Right cardiac atrium (tissue), 5 donors: ENCODE measurements around the gene FAM234A. TPM values are rescaled to one million over a fixed set of nuclear protein-coding genes. Genes with fewer than 3 reads are reported as not detected.
A peak's percentile ranks its signal among the peaks of the same experiment; 100 is the strongest.

ENCODE experiments used
- ATAC-seq, 2 donors: fragments of 200-7000 bp; cut with Tn5 transposase; one replicate each; pipeline versions ENCODE4 v1.8.0 to v1.9.1; 2020; ENCODE audit warnings: moderate library complexity in 2 of 2, mild to moderate bottlenecking in 1 of 2
- DNase-seq, 3 donors: peaks; one replicate each; pipeline ENCODE4 v3.0.0-alpha.2; 2020
- H3K27ac ChIP-seq: one replicate; pipeline ENCODE4 v1.5.1; 2013; ENCODE audit warnings: mild to moderate bottlenecking, low read length, control low read depth, moderate library complexity
- H3K27me3 ChIP-seq: one replicate; pipeline ENCODE4 v1.6.1; 2013; ENCODE audit not compliant: control insufficient read depth, insufficient read depth
- H3K4me1 ChIP-seq: one replicate; pipeline ENCODE4 v1.6.1; 2013; ENCODE audit warnings: low read length; ENCODE audit not compliant: control insufficient read depth, insufficient read depth
- H3K4me3 ChIP-seq: one replicate; pipeline ENCODE4 v1.5.1; 2013; ENCODE audit warnings: low read length, control low read depth
- H3K9me3 ChIP-seq: one replicate; pipeline ENCODE4 v1.6.1; 2013; ENCODE audit warnings: low read length; ENCODE audit not compliant: control insufficient read depth
- WGBS: extraction: QIAGEN DNeasy Blood & Tissue Kit; methylation state at CpG from one replicate; pipeline ENCODE4 v1.1.7; 2013; 5-methylcytosine and 5-hydroxymethylcytosine counted together
- intact Hi-C, 4 donors: fragments of 100-400 bp; cut with DNase I; formaldehyde crosslinking; loops; one replicate each; pipeline versions ENCODE4 v1.11.0 to v1.14.0; 2022 to 2023
- polyA plus RNA-seq: library from polyadenylated mRNA; stranded (reverse); fragments of 200-250 nt; gene quantifications from one replicate; pipeline ENCODE4 v1.2.3, GENCODE V29; 2013
- total RNA-seq, 4 donors: library from RNA; stranded (reverse); fragmentation: NEBNext Ultra II Directional; extraction: Animal tissue kit (Norgen Biotek cat#: 25700); gene quantifications; one replicate each; pipeline ENCODE4 v1.2.1, GENCODE V29; 2021
- donor health status: healthy with polysubstance abuse.
- donor health status: DM: no; HTN: yes; CAD: no.
- donor health status: DM: no; HTN: no; CAD: no.
- donor health status: DM: no; HTN: yes; CAD: no; lungs with severe emphysema.
- donor health status: DM: yes; HTN: yes; CAD: no.

FAM234A gene
- total and polyA plus RNA-seq, 5 donors: 131 to 171 (median 143) TPM

DNA sequence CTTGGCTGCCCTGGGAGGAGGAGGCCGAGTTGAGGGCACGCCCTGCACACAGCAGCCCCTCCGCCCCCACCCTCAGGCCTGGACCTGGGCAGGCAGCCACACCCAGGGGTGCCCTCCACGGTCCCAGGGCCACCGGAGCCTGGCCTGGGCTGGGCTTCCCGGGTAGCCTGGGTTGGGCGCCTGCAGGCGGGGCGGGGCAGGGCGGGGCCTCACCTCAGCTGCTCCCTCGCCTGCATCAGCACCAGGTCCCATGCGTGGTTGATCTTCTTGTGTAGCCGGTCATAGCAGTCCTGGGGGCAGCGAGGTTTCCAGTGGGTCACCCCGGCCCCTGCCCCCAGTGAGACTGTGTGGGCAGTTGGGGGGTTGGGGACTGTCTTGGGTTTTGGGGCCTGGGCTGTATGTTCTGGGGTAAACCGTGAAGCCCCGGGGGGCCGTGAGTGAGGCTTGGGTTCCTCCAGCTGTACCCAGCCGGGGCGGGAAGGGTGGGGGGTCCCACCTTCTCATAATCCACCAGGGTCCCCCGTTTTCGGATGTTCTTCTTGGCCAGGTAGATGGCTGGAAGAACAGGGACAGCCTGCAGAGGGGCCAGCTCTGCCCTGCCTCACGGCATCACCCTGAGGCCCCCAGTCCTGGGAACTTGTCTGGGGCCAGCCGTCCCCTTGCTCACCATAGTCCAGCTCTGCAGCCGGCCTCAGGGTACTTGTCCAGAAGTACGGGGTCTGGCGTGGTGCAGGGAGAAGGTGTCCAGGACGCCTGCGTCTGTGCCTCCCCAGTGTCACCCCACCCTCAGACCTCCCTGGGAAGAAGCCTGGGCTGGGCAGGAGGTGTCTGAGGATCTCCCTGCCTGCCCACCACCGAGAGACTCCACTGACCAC lies 39.2 kb downstream of the FAM234A start:
- Histone ChIP-seq H3K4me3 (no peak overlapping the region), H3K9me3 (no peaks in the 10 kb centered on the region), H3K4me1 (peaks cover 3% of the 10 kb centered on the region), H3K27me3 (no peaks in the 10 kb centered on the region), H3K27ac (no peak overlapping the region)
- WGBS: 87% methylated on average over 30 of the region's 30 CpGs
- peak in 1 of 2 donors; percentile 5 for ATAC-seq
- intact Hi-C loops: no loop called here
- DNase-seq: no peak

DNA sequence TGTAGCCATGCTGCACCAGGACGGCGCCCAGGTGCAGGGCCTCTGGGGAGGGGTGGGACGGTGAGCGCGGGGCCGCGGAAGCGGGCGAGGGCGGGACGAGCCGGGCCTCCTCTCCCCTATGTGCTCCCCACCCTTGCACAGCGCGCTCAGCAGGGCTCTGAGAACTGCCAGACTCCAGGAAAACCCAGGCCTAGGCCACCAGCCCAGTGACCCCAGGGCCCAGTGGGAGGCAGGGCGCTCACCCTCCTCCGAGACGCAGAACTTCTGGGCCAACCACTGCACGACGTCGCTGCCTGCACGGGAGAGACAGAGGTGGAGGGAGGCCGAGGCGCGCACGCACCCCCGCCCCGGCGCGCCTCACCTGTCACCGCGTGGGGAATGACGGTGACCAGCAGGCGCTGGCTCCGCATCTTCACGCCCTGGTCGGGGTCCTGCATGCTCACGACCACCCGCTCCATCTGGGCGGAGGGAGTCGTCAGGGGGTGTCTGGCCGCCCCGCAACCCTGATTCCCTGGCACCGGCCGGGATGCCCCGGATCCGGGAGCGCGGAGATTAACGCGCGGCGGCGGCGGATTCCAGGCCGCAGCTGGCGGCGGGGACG lies 40.5 kb downstream of the FAM234A start:
- intact Hi-C loops: no loop called here
- H3K9me3 ChIP-seq: no peaks in the 10 kb centered on the region
- no peaks in the 10 kb centered on the region for H3K27me3 ChIP-seq
- 2% methylated on average over 55 of the region's 58 CpGs for whole genome bisulfite sequencing
- peaks cover 3% of the 10 kb centered on the region for H3K4me1 ChIP-seq
- peak in 1 of 3 donors; percentile 60 for DNase-seq
- no peak overlapping the region for H3K27ac ChIP-seq
- peak; percentile 18 to 23 for ATAC-seq
- H3K4me3 ChIP-seq: peak overlapping the region; percentile 41

DNA sequence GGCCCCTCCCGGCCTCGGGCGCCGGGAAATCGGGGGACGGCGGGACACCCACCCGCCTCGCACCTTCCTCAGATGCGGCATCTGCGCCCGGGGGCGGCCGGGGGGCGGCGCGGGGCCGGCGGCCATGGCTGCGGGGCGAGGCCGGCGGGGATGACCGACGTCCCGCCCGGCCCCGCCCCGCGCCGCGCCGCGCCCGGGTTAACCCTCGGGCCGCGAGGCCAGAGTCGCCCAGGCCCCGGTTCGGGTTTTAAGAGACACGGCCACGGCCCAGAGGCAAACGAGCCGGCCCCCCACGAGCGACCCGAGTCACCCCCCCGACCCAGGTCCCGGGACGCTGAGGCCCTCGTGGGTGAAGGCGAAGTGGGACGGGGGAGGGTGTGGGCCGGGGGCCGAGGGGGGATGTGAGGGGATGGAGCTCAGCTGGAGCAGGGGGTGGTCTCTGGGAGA lies 41.2 kb downstream of the FAM234A start, which contains the start of gene RGS11:
Gene RGS11 (minus strand): TSS at position 159 of the 447 bp plus-strand sequence. CDS start 33 bp downstream, at position 126.
- intact Hi-C loops: no loop called here
- Histone ChIP-seq H3K27ac (no peak within 1 kb of the TSS), H3K4me3 (peak within 1 kb of the TSS; percentile 41), H3K4me1 (peaks cover 3% of the 10 kb centered on the region), H3K27me3 (no peaks in the 10 kb centered on the region), H3K9me3 (no peaks in the 10 kb centered on the region)
- peak in 1 of 3 donors; percentile 69 for DNase-seq
- ATAC-seq: peak; percentile 35 to 50
- WGBS: 2% methylated on average over 56 of the region's 56 CpGs

DNA sequence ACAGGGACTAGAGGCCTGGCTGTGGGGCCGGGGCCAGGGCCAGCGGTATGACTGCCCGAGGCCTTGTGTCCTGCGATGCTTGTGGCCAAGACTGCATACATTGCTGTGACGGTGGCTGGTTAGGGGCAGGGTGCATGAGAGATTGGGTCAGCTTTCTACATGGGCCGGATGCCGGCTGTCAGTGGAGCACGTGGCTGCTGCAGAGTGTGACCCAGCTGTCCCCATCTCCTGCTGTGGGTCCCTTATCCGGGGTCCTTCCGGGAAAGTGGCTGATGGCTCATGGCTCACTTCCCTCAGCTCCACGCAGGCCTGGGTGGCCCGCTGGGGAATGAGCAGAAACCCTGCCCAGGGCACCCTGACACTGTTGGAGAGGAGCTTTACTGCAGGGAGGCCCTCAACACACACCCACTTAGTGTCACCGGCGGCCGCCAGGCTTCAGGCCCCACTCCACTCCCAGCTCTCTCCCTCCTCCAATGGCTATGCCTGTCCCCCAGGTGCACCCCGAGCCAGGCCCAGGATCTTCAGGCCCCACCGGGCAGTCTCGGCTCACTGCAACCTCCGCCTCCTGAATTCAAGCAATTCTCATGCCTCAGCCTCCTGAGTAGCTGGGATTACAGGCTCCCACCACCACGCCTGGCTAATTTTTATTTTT lies 41.9 kb downstream of the FAM234A start:
- ATAC-seq (peak in 1 of 2 donors; percentile 8), DNase-seq (peak in 1 of 3 donors; percentile 62)
- 66% methylated on average over 20 of the region's 20 CpGs for WGBS
- no peaks in the 10 kb centered on the region for H3K27me3 ChIP-seq
- H3K9me3 ChIP-seq: no peaks in the 10 kb centered on the region
- no peak overlapping the region for H3K27ac ChIP-seq
- intact Hi-C loops: no loop called here
- H3K4me3 ChIP-seq: no peak overlapping the region
- H3K4me1 ChIP-seq: peaks cover 3% of the 10 kb centered on the region

DNA sequence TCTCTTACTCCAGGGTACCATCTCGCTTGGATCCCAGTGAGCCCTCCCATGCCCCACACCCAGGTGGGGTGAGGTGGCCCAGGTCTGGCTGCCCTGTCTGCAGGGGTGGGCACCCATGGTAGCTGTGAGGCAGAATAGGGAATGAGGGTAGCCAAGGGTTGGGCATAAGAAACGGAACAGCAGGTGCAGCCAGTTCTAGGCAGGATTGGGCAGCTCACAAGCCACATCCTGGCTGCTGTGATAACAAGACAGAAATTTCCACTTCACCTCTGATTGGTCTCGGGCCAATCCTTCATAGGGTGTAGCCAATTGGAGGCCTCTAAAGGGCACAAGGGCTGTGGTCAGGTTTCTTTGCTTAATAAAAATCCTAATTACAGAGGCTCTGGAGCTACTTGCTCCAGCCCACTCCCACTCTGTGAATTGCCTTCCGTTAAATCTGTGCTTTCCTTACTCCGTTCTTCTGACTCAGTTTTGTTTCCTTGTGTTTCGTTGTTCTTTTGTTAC lies 44.3 kb downstream of the FAM234A start:
- ATAC-seq (peak; percentile 6 to 64), DNase-seq (no peak)
- intact Hi-C loops: no loop called here
- 64% methylated on average over 6 of the region's 6 CpGs for WGBS
- H3K4me1 ChIP-seq: peaks cover 3% of the 10 kb centered on the region
- H3K4me3 ChIP-seq: no peak overlapping the region
- H3K9me3 ChIP-seq: no peaks in the 10 kb centered on the region
- no peaks in the 10 kb centered on the region for H3K27me3 ChIP-seq
- H3K27ac ChIP-seq: no peak overlapping the region

DNA sequence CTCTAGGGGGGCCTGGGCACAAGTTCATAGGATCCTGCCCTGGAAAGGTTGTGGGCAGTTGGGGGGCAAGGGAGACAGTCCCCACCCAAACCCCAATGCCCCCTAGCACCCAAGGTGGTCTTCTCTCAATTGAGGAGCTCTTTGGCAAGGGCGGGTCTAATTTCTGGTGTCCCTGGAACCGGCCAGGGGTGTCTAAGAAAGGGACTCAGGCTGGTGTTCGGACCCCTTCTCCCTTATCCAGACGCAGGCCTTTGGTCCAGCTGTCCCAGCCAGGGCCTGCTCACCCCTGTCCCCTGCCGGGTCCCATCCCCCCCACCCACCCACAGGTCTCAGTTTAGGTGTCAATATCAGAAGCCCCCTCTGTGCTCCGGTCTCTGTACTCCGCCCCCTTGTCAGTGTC lies 44.9 kb downstream of the FAM234A start:
- 78% methylated on average over 7 of the region's 7 CpGs for whole genome bisulfite sequencing
- intact Hi-C loops: no loop called here
- DNase-seq (no peak), ATAC-seq (no peak)
- Histone ChIP-seq H3K4me3 (no peak overlapping the region), H3K4me1 (peaks cover 3% of the 10 kb centered on the region), H3K27ac (no peak overlapping the region), H3K9me3 (no peaks in the 10 kb centered on the region), H3K27me3 (no peaks in the 10 kb centered on the region)

DNA sequence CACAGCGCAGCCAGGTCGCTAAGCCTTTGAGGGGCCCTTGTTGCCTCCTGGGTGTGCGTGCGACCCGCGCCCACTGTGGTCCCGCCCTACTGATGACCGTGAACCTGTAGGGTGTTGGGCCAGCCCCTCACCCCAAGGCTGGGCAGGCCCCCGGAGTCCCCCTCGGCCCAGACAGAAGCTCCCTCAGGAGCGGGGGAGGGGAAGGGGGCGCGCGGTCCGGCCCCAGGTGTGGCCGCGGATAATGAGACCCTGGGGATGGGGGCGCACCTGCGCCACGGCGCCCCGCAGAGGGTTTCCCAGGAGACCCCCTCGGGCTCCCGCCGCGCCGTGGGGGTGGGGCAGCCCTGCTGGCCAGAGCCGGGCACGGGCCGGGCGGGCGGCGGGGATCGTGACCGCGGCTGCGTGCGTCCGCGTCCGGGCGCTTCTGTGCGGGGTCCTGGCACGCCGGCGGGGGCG lies 45.4 kb downstream of the FAM234A start:
- H3K27me3 ChIP-seq: no peaks in the 10 kb centered on the region
- WGBS: 8% methylated on average over 47 of the region's 47 CpGs
- H3K4me3 ChIP-seq: peak overlapping the region; percentile 57
- H3K27ac ChIP-seq: no peak overlapping the region
- intact Hi-C loops: no loop called here
- H3K9me3 ChIP-seq: no peaks in the 10 kb centered on the region
- ATAC-seq (no peak), DNase-seq (no peak)
- peaks cover 3% of the 10 kb centered on the region for H3K4me1 ChIP-seq

DNA sequence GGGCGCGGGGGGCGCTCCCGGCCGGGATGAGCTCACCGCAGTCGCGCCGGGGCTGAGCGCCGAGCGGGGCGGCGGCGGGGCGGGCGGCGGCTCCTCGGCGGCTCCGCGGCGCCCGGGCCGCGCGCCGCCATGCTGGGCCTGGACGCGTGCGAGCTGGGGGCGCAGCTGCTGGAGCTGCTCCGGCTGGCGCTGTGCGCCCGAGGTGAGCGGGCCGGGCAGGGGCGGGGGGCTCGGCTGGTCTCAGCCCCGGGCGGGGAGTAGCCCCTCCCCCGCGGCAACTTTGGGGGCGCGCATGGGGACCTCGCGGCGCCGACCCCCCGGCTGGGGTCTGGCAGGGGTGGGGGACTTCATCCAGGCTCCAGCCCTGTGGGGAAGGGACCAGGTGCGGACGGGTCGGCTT lies 45.9 kb downstream of the FAM234A start, which contains the start of gene ARHGDIG:
Gene ARHGDIG (plus strand): TSS at position 40 of the 400 bp plus-strand sequence. CDS start 90 bp downstream, at position 130.
- Histone ChIP-seq H3K4me3 (peak within 1 kb of the TSS; percentile 57), H3K27me3 (no peaks in the 10 kb centered on the region), H3K27ac (no peak within 1 kb of the TSS), H3K4me1 (peaks cover 3% of the 10 kb centered on the region), H3K9me3 (no peaks in the 10 kb centered on the region)
- ATAC-seq (no peak), DNase-seq (no peak)
- under 1% methylated on average over 53 of the region's 54 CpGs for WGBS
- intact Hi-C loops: no loop called here

DNA sequence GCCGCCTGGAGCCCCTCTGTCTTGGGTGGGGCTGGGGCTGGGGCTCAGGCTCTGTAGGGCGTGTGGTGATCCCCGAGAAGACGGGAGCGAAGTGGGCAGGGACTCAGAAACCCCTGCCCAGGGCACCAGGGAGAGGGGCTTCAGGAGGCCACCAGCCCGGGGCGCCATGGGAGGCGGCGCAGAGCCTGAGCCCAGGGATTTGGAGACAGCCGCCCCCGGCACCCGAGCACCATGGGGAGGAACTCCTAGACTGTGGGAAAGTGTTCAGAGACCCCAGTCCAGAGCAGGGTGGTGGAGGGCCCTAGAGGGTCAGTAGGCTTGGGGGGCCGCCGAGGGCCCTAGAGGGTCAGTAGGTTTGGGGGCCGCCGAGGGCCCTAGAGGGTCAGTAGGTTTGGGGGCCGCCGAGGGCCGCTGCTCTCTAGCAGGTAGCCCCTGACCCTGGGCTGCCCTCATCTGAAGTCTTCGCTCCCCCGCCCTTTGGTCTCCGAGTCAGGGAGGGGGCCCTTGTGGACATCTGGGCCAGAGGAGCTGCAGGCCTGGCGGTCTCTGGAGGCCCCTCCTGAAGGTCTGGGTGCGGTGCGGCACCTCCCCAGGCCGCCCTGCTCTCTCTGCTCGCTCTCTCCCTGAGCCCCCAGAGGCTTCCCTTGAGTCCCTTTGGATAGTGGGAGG lies 46.5 kb downstream of the FAM234A start:
- Histone ChIP-seq H3K27ac (no peak overlapping the region), H3K9me3 (no peaks in the 10 kb centered on the region), H3K27me3 (no peaks in the 10 kb centered on the region), H3K4me3 (peak overlapping the region; percentile 57), H3K4me1 (peaks cover 3% of the 10 kb centered on the region)
- DNase-seq (no peak), ATAC-seq (no peak)
- WGBS: 46% methylated on average over 27 of the region's 27 CpGs
- intact Hi-C loops: no loop called here

DNA sequence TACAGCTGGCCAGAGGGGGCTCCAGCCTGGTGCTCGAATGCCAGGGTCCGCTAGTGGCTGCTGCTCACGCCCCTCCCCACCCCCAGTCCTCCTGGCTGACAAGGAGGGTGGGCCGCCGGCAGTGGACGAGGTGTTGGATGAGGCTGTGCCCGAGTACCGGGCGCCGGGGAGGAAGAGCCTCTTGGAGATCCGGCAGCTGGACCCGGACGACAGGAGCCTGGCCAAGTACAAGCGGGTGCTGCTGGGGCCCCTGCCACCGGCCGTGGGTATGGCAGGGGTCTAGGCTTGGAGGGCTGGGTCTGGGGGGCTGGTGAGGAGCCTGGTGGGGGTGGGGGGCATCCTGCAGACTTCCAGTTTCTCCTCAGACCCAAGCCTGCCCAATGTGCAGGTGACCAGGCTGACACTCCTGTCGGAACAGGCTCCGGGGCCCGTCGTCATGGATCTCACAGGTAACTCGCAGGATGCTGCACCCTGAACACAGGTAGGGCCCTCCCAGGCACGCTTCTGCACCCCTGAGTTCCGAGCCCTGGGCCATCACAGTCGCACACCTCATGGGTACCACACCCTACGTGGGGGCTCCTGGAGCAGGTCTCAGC lies 47.1 kb downstream of the FAM234A start:
- no peak for DNase-seq
- no peaks in the 10 kb centered on the region for H3K9me3 ChIP-seq
- H3K4me1 ChIP-seq: no peaks in the 10 kb centered on the region
- 54% methylated on average over 25 of the region's 25 CpGs for WGBS
- no peak overlapping the region for H3K4me3 ChIP-seq
- ATAC-seq: no peak
- intact Hi-C loops: no loop called here
- no peak overlapping the region for H3K27ac ChIP-seq
- no peaks in the 10 kb centered on the region for H3K27me3 ChIP-seq
